ENCODE data around the gene CDK5RAP2.

DNA sequence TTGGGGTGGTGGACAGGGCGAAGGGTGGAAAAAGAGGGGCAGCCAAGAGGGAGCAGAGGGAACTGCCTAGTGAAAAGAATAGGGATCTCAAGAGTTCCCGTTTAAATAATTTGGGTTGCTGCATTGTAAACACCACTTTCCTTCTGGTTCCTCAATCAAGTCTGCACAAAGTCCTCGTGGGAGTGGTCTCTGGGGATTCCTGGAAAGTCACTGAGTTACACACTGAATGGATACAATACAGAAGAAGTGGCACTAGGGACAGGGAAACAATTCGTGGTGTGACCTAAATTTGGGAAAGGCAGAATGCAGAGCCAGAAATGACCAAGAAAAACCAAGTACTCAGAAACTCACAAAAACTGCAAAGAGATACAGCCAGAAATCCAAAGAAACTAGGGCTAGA is 161.7 kb downstream of the CDK5RAP2 start:
- TF ChIP-seq, protein P1, sequence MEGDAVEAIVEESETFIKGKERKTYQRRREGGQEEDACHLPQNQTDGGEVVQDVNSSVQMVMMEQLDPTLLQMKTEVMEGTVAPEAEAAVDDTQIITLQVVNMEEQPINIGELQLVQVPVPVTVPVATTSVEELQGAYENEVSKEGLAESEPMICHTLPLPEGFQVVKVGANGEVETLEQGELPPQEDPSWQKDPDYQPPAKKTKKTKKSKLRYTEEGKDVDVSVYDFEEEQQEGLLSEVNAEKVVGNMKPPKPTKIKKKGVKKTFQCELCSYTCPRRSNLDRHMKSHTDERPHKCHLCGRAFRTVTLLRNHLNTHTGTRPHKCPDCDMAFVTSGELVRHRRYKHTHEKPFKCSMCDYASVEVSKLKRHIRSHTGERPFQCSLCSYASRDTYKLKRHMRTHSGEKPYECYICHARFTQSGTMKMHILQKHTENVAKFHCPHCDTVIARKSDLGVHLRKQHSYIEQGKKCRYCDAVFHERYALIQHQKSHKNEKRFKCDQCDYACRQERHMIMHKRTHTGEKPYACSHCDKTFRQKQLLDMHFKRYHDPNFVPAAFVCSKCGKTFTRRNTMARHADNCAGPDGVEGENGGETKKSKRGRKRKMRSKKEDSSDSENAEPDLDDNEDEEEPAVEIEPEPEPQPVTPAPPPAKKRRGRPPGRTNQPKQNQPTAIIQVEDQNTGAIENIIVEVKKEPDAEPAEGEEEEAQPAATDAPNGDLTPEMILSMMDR (IDR thresholded peaks at IDR 0.05), result no peak
- no peak for TF ChIP-seq POLR2A (IDR thresholded peaks at IDR 0.05)
